Measurements from ENCODE around the gene PABPN1. TPM values are rescaled to one million over a fixed set of nuclear protein-coding genes. Genes with fewer than 3 reads are reported as not detected.

The PABPN1 gene
- 41.6 and 51.3 TPM in 2 replicates for total RNA-seq

GRCh38 chr14:23320584-23321571 lies at the start of gene PABPN1:
Gene PABPN1, plus strand, starts transcription at chr14:23321457. Its CDS starts 13 bp downstream, at chr14:23321470.

GRCh38 chr14:23286020-23286901 lies 35.0 kb upstream of the PABPN1 start, which contains the start of gene HOMEZ:
Gene HOMEZ, minus strand, starts transcription at chr14:23286132. Its CDS starts 180 bp downstream, at chr14:23285952.

DNA sequence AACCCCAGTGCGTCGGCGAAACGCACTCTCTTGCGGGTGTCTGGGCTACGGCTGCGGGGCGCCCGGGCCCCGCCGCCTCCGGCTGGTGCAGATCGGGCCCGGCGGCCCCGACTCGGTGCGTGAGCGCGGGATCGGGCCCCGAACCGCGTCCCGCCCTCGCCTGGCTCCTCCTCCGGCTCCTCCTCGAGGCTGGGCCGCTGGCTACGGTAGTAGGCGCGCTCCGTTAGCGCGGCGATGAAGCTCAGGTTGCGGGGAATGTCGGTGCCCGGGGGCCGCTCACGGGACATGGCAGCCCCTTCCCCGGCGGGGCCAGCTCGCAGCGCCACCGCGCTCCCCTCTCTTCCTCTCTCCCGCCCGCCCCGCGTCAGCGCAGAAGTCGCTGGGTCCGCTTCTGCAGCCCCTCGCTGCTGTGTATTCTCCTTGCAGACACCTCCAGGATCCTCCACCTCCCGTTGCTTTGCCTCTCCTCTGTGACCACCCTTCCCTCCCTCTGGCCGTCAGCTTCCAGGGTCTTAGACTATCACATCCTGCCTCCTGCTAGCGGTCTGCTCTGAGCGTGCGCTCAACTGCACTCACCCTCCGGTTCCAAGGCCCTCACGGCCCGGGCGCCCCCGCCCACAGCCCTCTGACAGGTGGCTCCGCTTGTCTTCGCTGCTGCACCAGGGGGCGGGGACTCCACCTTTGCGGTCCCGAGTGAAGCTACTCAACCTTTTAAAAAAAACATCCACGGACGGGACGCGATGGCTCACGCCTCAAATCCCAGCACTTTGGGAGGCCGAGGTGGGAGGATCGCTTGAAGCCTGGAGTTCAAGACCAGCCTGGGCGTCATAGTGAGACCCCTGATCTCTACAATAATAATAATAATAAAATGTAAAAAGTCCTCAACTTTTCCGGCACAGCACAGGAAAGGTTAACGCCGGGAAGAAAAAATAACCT lies 18.7 kb upstream of the PABPN1 start, which contains the start of gene PPP1R3E:
TSS of gene PPP1R3E (minus strand) at position 570 of the 936 bp plus-strand sequence. CDS start at position 287, 283 bp downstream.

DNA sequence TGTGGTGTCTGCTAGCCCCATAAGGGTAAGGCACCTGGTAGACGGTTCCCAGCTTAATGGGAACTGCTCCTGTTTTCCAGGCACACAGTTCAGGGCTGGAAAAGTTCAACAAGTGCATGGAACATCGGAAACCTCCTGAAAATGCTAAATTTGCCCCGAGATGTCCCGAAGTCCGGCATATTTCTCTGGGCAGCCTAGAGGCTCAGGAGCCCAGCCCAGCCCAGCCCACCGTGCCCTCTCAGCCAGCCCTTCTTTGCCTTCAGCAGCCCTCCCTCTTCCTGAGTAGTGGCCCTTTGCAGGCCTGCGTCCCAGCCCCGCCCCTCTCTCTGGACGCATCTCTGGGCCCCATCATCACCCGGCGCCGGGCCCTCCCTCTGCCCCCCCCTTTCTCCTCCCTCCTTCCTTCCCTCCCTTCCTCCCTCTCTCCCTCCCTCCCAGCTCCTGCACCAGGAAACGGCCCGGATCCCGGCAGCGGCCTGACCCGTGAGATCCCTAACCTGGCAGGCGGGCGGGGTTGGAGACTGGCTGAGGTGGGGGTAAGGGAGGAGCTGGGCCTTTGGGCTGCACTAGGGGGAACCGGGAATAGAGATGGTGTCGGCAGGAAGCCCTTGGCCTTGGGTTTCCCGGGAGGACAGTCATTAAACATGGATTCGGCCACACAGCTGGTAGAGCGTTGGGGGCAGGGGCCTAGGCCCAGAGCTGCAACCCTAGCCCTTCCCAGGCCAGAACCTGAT lies 14.7 kb upstream of the PABPN1 start, which contains the start of gene BCL2L2:
TSS of gene BCL2L2 (plus strand) at position 422 of the 734 bp plus-strand sequence. CDS start 935 bp downstream, outside the sequence.

DNA sequence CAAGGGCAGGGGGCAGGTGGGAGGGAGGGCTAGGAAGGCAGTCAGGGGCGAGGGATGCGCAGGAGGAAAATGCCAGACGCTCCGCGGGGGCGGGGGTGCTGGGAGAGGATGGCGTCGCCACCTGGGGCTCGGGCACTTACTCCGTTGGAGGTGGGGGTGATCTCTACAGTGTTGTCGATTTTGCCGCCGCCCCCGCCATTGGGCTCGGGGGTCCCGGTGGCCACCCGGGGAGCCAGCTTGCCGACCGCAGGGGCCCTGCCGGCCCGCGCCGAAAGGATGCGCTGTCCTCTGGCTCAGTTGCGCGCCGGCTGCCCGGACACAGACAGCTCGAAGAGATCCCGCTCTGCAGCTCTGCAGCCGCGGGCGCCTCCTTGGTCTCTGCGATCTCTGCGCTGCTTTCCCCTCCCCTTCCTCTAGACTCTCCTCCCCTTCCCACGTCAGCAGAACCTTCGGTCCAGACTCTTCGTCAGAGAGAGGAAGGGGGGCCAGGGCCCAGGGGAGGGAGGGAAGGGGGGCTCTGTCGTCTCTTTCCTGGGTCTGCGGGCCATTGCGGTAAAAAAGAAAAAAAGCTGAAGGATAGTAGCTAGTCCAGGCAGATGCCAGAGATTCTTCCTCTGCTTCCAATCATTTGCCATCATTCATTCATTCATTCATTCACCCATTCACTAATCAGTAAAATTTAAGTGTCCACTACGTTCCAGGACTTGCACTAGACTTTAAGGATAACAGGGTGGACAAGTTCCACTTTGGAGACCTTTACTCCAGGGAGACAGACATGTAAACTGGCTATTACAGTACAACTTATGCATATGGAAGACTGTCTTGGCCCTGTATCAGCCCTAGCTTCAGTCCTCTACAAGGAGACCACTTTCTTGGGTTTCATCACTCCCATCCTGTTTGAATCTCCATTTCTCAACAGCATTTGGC lies 31.5 kb downstream of the PABPN1 start, which contains the start of gene SLC22A17:
TSS of gene SLC22A17 (minus strand) at position 382 of the 927 bp plus-strand sequence.

GRCh38 chr14:23365036-23365731 lies 43.9 kb downstream of the PABPN1 start, which contains the start of gene EFS:
Gene EFS, minus strand, starts transcription at chr14:23365172. Its CDS starts 147 bp downstream, at chr14:23365025.

GRCh38 chr14:23372509-23372908 lies 51.3 kb downstream of the PABPN1 start, which contains the start of gene IL25:
Gene IL25, plus strand, starts transcription at chr14:23372809.

Other genes with a start within 250 kb of the PABPN1 start
- gene ACIN1, start 226.3 kb upstream of the PABPN1 start, total RNA-seq, result 60.9 and 67.5 TPM in 2 replicates
- gene C14orf119, start 226.0 kb upstream of the PABPN1 start, total RNA-seq, result 31.6 and 42.5 TPM in 2 replicates
- not detected in 2 replicates for gene CIROP, start 216.5 kb upstream of the PABPN1 start, total RNA-seq
- gene CEBPE, start 202.2 kb upstream of the PABPN1 start, total RNA-seq, result not detected in 2 replicates
- 12.0 and 19.0 TPM in 2 replicates for gene SLC7A8, start 137.8 kb upstream of the PABPN1 start, total RNA-seq
- not detected in 2 replicates for gene RNF212B, start 83.5 kb upstream of the PABPN1 start, total RNA-seq
- gene HOMEZ, start 35.3 kb upstream of the PABPN1 start, total RNA-seq, result 12.8 and 15.2 TPM in 2 replicates
- gene PPP1R3E, start 18.6 kb upstream of the PABPN1 start, total RNA-seq, result 2.4 and 7.5 TPM in 2 replicates
- 15.5 and 21.9 TPM in 2 replicates for gene BCL2L2, start 14.6 kb upstream of the PABPN1 start, total RNA-seq
- 3.8 and 5.4 TPM in 2 replicates for gene SLC22A17, start 31.4 kb downstream of the PABPN1 start, total RNA-seq
- gene EFS, start 43.7 kb downstream of the PABPN1 start, total RNA-seq, result 15.0 and 23.2 TPM in 2 replicates
- gene IL25, start 51.4 kb downstream of the PABPN1 start, total RNA-seq, result not detected in 2 replicates
- gene CMTM5, start 55.6 kb downstream of the PABPN1 start, total RNA-seq, result not detected in 2 replicates
- gene MYH6, start 86.8 kb downstream of the PABPN1 start, total RNA-seq, result not detected in 2 replicates
- gene MYH7, start 114.2 kb downstream of the PABPN1 start, total RNA-seq, result not detected in 2 replicates
- gene NGDN, start 148.2 kb downstream of the PABPN1 start, total RNA-seq, result 29.1 and 30.3 TPM in 2 replicates
- 0.21 and 2.0 TPM in 2 replicates for gene ZFHX2, start 230.3 kb downstream of the PABPN1 start, total RNA-seq
- gene THTPA, start 234.8 kb downstream of the PABPN1 start, total RNA-seq, result 4.9 and 13.4 TPM in 2 replicates
- gene AP1G2, start 246.3 kb downstream of the PABPN1 start, total RNA-seq, result 57.8 and 73.3 TPM in 2 replicates

Measured in airway epithelial cell (primary cell).